SH-SY5Y (cell line): ENCODE measurements around the gene NME7.

Experiments
- GATA2 ChIP-seq: IDR thresholded peaks from 2 replicates; pipeline ENCODE4 v1.6.1; 2011; ENCODE audit warnings: mild to moderate bottlenecking, low read depth, low read length
- GATA3 ChIP-seq: IDR thresholded peaks from 2 replicates; pipeline ENCODE4 v1.6.1; 2011; ENCODE audit warnings: low read depth, mild to moderate bottlenecking, low read length, moderate library complexity

NME7 gene

GRCh38 chr1:169347688-169348382 lies 19.8 kb downstream of the NME7 start:
- no peak for TF ChIP-seq GATA3
- no peak for TF ChIP-seq GATA2

- no peak for TF ChIP-seq GATA3
- TF ChIP-seq GATA2 = no peak
These were observed 21.5 kb downstream of the NME7 start for GRCh38 chr1:169346036-169346589.

GRCh38 chr1:169345511-169345910 lies 22.1 kb downstream of the NME7 start:
- no peak for TF ChIP-seq GATA2
- TF ChIP-seq GATA3 = no peak

- no peak for TF ChIP-seq GATA2
- TF ChIP-seq GATA3 = no peak
These were observed 26.7 kb downstream of the NME7 start for GRCh38 chr1:169340882-169341281.

- TF ChIP-seq GATA3 = no peak
- no peak for TF ChIP-seq GATA2
These were observed 27.8 kb downstream of the NME7 start for GRCh38 chr1:169339773-169340172.

- no peak for TF ChIP-seq GATA3
- TF ChIP-seq GATA2 = no peak
These were observed 29.0 kb downstream of the NME7 start for GRCh38 chr1:169338617-169339016.

GRCh38 chr1:169330927-169331326 lies 36.7 kb downstream of the NME7 start:
- TF ChIP-seq GATA2 (no peak), GATA3 (no peak)

- TF ChIP-seq GATA2 (no peak), GATA3 (no peak)
These were observed 38.2 kb downstream of the NME7 start for GRCh38 chr1:169329383-169329782.

- TF ChIP-seq GATA3 = no peak
- no peak for TF ChIP-seq GATA2
These were observed 39.7 kb downstream of the NME7 start for GRCh38 chr1:169327875-169328274.

- TF ChIP-seq GATA3 (no peak), GATA2 (no peak)
These were observed 40.7 kb downstream of the NME7 start for GRCh38 chr1:169326956-169327268.

GRCh38 chr1:169326261-169326955 lies 41.2 kb downstream of the NME7 start:
- no peak for TF ChIP-seq GATA2
- TF ChIP-seq GATA3 = no peak

GRCh38 chr1:169325117-169325516 lies 42.5 kb downstream of the NME7 start:
- no peak for TF ChIP-seq GATA3
- no peak for TF ChIP-seq GATA2

GRCh38 chr1:169322138-169322537 lies 45.5 kb downstream of the NME7 start:
- TF ChIP-seq GATA3 (no peak), GATA2 (no peak)

GRCh38 chr1:169321539-169321938 lies 46.1 kb downstream of the NME7 start:
- TF ChIP-seq GATA3 (no peak), GATA2 (no peak)
